HuH-7.5 (cell line): Measurements from ENCODE around the gene PPFIA3.
"Not testable (repeated sequence)": the region's sequence is repeated elsewhere in the genome, so short reads cannot be mapped to it uniquely, and the experiment has no call there.

Experiments
- DNase-seq: peaks from one replicate; pipeline ENCODE4 v3.0.0; 2011; ENCODE audit warnings: low spot score

Gene PPFIA3

GRCh38 chr19:49150106-49150943 lies 31.0 kb downstream of the PPFIA3 start:
- peak; percentile 95 for DNase-seq

- no peak for DNase-seq
These were observed 31.6 kb downstream of the PPFIA3 start for GRCh38 chr19:49150944-49151243.

GRCh38 chr19:49151267-49152118 lies 32.1 kb downstream of the PPFIA3 start:
- peak; percentile 66 for DNase-seq

GRCh38 chr19:49152119-49152550 lies 32.8 kb downstream of the PPFIA3 start:
- no peak for DNase-seq

- DNase-seq: no peak
These were observed 33.9 kb downstream of the PPFIA3 start for GRCh38 chr19:49153167-49153809.

- no peak for DNase-seq
These were observed 34.9 kb downstream of the PPFIA3 start for GRCh38 chr19:49154279-49154678.

GRCh38 chr19:49155005-49155819 lies 35.9 kb downstream of the PPFIA3 start, which contains the start of gene HRC:
Gene HRC (minus strand): TSS chr19:49155396. CDS start chr19:49155237, 159 bp downstream.
- no peak for DNase-seq

- DNase-seq: no peak
These were observed 36.5 kb downstream of the PPFIA3 start for GRCh38 chr19:49155820-49156346.

GRCh38 chr19:49157445-49158224 lies 38.3 kb downstream of the PPFIA3 start, which contains the start of gene TRPM4:
Gene TRPM4 (plus strand): TSS chr19:49157792. CDS start chr19:49157867, 75 bp downstream.
- peak; percentile 94 for DNase-seq

- DNase-seq: no peak
These were observed 41.3 kb downstream of the PPFIA3 start for GRCh38 chr19:49160450-49161189.

- no peak for DNase-seq
These were observed 42.6 kb downstream of the PPFIA3 start for GRCh38 chr19:49161987-49162386.

GRCh38 chr19:49165111-49165750 lies 45.9 kb downstream of the PPFIA3 start:
- DNase-seq: no peak

- DNase-seq: no peak
These were observed 46.5 kb downstream of the PPFIA3 start for GRCh38 chr19:49165865-49166301.

GRCh38 chr19:49167857-49168409 lies 48.6 kb downstream of the PPFIA3 start:
- no peak for DNase-seq

GRCh38 chr19:49168421-49168820 lies 49.1 kb downstream of the PPFIA3 start:
- DNase-seq: no peak

- no peak for DNase-seq
These were observed 53.9 kb downstream of the PPFIA3 start for GRCh38 chr19:49173198-49173597.

- DNase-seq: no peak
These were observed 61.3 kb downstream of the PPFIA3 start for GRCh38 chr19:49180659-49181058.

GRCh38 chr19:49182010-49182847 lies 62.9 kb downstream of the PPFIA3 start:
- DNase-seq: not testable (repeated sequence)
